Activated T-helper 2 cell treated with anti-CD3 and anti-CD28 coated beads, Interferon-gamma antibody, Interleukin-2, Interleukin-4, amounts not matched to agents 10 μg/mL and 5 μg/mL and 100 μg/mL, durations not matched to agents 14 hours and 24 hours and 36 hours (primary cell): ENCODE data around the gene SLC2A10. TPM values are rescaled to one million over a fixed set of nuclear protein-coding genes. Genes with fewer than 3 reads are reported as not detected.

Experiments
- DNase-seq: peaks from one replicate; pipeline ENCODE4 v3.0.0; 2021; ENCODE audit warnings: low spot score
- H3K27ac Mint-ChIP-seq: one replicate; pipeline ENCODE4 v1.8.0; 2021; ENCODE audit warnings: mixed read lengths
- H3K27me3 Mint-ChIP-seq: one replicate; pipeline ENCODE4 v1.8.0; 2021; ENCODE audit warnings: low read depth, mixed read lengths
- H3K36me3 Mint-ChIP-seq: one replicate; pipeline ENCODE4 v1.8.0; 2021; ENCODE audit warnings: low read depth, mixed read lengths
- H3K4me1 Mint-ChIP-seq: one replicate; pipeline ENCODE4 v1.8.0; 2021; ENCODE audit warnings: low read depth, mixed read lengths
- H3K4me3 Mint-ChIP-seq: one replicate; pipeline ENCODE4 v1.8.0; 2021; ENCODE audit warnings: low read depth, mild to moderate bottlenecking, moderate library complexity, mixed read lengths
- H3K9me3 Mint-ChIP-seq: one replicate; pipeline ENCODE4 v1.8.0; 2021; ENCODE audit warnings: mixed read lengths
- intact Hi-C: fragments of 100-400 bp; cut with micrococcal nuclease; formaldehyde crosslinking; loops from one replicate; pipeline ENCODE4 v1.15.1; 2023
- total RNA-seq: library from RNA; stranded (reverse); gene quantifications from 2 replicates; pipeline ENCODE4 v1.2.3, GENCODE V29; 2022

The SLC2A10 gene
- total RNA-seq, 1 donor from 2014 or later, result not detected

DNA sequence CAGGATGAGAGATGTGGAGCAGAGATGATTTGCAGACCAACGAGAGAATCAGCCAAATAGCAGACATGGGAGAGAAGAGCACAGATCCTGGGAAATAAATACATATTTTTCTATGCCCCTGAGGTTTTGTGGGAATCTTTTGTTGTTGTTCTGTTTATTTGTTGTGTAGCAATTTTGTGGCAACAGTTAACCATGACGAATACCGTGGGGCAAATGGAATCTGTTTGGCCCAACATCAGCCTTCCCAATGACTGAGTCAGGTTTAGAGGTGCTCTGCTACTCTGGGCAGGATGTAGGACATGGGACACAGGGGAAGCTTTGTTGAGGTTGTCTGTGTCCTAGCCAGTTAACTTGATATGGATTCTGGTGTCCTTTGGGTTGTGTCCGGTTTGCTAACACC, 7.9 kb upstream of the SLC2A10 start:
- Mint-ChIP-seq H3K27ac (no peak overlapping the region), H3K27me3 (peaks cover 23% of the 10 kb centered on the region), H3K9me3 (no peaks in the 10 kb centered on the region), H3K4me1 (no peaks in the 10 kb centered on the region), H3K4me3 (no peak overlapping the region), H3K36me3 (no peaks in the 10 kb centered on the region)
- no peak for DNase-seq
- intact Hi-C loops, result no loop called here

DNA sequence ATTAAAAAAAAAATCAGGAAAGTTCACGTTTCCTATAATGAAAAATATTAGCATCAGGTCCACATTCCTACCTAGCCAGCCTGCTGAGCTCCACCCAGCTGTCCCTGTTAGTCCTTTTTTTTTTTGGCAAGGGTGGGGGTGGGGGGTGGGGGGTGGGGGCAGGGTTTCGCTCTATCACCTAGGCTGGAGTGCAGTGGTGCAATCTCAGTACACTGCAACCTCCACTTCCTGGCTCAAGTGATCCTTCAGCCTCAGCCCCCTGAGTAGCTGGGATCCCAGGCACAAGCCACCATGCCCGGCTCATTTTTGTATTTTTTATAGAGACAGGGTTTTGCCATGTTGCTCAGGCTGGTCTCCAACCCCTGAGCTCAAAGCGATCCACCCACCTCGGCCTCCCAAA, 7.5 kb upstream of the SLC2A10 start:
- H3K27me3 Mint-ChIP-seq, result peaks cover 23% of the 10 kb centered on the region
- DNase-seq, result no peak
- no peak overlapping the region for H3K4me3 Mint-ChIP-seq
- H3K36me3 Mint-ChIP-seq, result no peaks in the 10 kb centered on the region
- H3K27ac Mint-ChIP-seq, result no peak overlapping the region
- H3K9me3 Mint-ChIP-seq, result no peaks in the 10 kb centered on the region
- intact Hi-C loops, result no loop called here
- no peaks in the 10 kb centered on the region for H3K4me1 Mint-ChIP-seq

- Mint-ChIP-seq H3K4me3 (no peak overlapping the region), H3K9me3 (no peaks in the 10 kb centered on the region), H3K27ac (no peak overlapping the region), H3K4me1 (no peaks in the 10 kb centered on the region), H3K36me3 (no peaks in the 10 kb centered on the region), H3K27me3 (peaks cover 28% of the 10 kb centered on the region)
- DNase-seq, result no peak
- intact Hi-C loops, result no loop called here
These were observed 6.8 kb upstream of the SLC2A10 start for GRCh38 chr20:46702447-46703203.

DNA sequence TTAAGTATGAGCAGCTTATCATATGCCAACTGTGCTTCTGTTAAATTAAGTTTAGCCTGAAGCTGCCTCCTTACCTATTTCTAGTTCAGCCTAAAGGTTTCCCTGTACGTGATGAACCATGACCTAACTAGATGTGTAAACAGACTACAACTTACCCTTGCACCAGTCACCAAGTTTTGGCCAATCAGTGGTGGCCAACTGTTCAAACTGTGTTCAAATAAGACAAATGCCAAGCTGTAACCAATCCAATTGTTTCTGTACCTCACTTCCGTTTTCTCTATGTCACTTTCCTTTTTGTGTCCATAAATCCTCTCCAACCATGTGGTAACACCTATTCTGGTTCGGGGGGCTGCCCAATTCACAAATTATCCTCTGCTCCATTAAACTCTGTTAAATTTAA, 6.0 kb upstream of the SLC2A10 start:
- H3K36me3 Mint-ChIP-seq, result no peaks in the 10 kb centered on the region
- DNase-seq, result no peak
- intact Hi-C loops, result no loop called here
- peaks cover 34% of the 10 kb centered on the region for H3K27me3 Mint-ChIP-seq
- H3K4me3 Mint-ChIP-seq, result no peak overlapping the region
- H3K27ac Mint-ChIP-seq, result no peak overlapping the region
- no peaks in the 10 kb centered on the region for H3K9me3 Mint-ChIP-seq
- no peaks in the 10 kb centered on the region for H3K4me1 Mint-ChIP-seq

GRCh38 chr20:46704714-46705377, 4.6 kb upstream of the SLC2A10 start:
- Mint-ChIP-seq H3K4me1 (peaks cover 4% of the 10 kb centered on the region), H3K27ac (no peak overlapping the region), H3K4me3 (no peak overlapping the region), H3K36me3 (no peaks in the 10 kb centered on the region), H3K9me3 (no peaks in the 10 kb centered on the region), H3K27me3 (peaks cover 43% of the 10 kb centered on the region)
- intact Hi-C loops, result no loop called here
- no peak for DNase-seq

GRCh38 chr20:46705378-46705729, 4.1 kb upstream of the SLC2A10 start:
- DNase-seq, result no peak
- Mint-ChIP-seq H3K4me1 (peaks cover 6% of the 10 kb centered on the region), H3K27ac (no peak overlapping the region), H3K36me3 (no peaks in the 10 kb centered on the region), H3K9me3 (no peaks in the 10 kb centered on the region), H3K27me3 (peaks cover 44% of the 10 kb centered on the region), H3K4me3 (no peak overlapping the region)
- intact Hi-C loops, result no loop called here

DNA sequence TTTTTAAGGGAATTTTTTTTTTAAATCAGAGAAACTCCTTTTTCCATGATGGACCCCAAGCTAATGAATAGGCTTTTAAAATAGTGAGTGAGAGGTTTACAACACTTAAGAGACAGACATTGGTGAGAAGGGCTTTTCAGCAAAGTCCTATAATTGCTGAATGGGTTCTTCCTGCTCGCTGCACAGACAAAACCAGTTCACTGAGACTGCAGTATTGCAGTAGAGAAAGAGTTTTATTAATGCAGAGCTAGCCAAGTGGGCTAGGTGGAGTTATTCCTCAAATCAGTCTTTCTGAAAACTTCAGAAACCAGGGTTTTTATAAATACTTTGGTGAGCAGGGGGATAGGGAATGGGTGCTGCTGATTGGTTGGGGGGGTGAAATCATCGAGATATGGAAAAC, 3.2 kb upstream of the SLC2A10 start:
- Mint-ChIP-seq H3K27me3 (peaks cover 50% of the 10 kb centered on the region), H3K4me3 (no peak overlapping the region)

GRCh38 chr20:46708172-46708860, 1.1 kb upstream of the SLC2A10 start:
- peaks cover 6% of the 10 kb centered on the region for H3K4me1 Mint-ChIP-seq
- H3K4me3 Mint-ChIP-seq, result no peak overlapping the region
- DNase-seq, result no peak
- intact Hi-C loops, result no loop called here
- no peaks in the 10 kb centered on the region for H3K36me3 Mint-ChIP-seq
- no peaks in the 10 kb centered on the region for H3K9me3 Mint-ChIP-seq
- H3K27ac Mint-ChIP-seq, result no peak overlapping the region
- H3K27me3 Mint-ChIP-seq, result peaks cover 57% of the 10 kb centered on the region

More for the DNA sequence above, 3.2 kb upstream of the SLC2A10 start:
- intact Hi-C loops, result no loop called here
- Mint-ChIP-seq H3K9me3 (no peaks in the 10 kb centered on the region), H3K27ac (no peak overlapping the region), H3K4me1 (peaks cover 6% of the 10 kb centered on the region), H3K36me3 (no peaks in the 10 kb centered on the region)
- DNase-seq, result no peak

DNA sequence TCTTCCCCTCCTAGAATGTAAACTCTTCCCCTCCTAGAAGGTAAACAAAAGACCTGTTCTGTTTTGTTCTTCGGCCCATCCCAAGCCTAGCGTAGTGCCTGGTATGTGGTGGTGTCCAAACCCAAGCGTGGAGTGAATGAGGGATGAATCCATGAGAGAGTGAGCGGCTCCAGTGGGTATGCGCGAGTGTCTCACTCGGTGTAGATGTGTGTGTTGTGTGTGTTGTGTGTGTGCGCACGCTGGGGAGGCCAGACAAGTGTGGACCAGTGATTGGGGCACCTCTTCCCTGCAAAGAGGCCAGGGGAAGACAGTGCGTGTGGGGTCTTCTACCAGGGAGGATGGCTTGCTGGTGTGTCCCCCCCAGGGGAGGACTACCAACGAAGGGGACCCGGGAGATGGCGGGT, 392 bp upstream of the SLC2A10 start:
- H3K4me3 Mint-ChIP-seq, result peak overlapping the region; percentile 34
- no peak overlapping the region for H3K27ac Mint-ChIP-seq
- H3K27me3 Mint-ChIP-seq, result peaks cover 54% of the 10 kb centered on the region
- intact Hi-C loops, result no loop called here
- H3K9me3 Mint-ChIP-seq, result no peaks in the 10 kb centered on the region
- no peak for DNase-seq
- H3K36me3 Mint-ChIP-seq, result no peaks in the 10 kb centered on the region
- peaks cover 6% of the 10 kb centered on the region for H3K4me1 Mint-ChIP-seq

GRCh38 chr20:46710153-46710913, 884 bp downstream of the SLC2A10 start:
- no peak overlapping the region for H3K27ac Mint-ChIP-seq
- no peaks in the 10 kb centered on the region for H3K9me3 Mint-ChIP-seq
- peaks cover 6% of the 10 kb centered on the region for H3K4me1 Mint-ChIP-seq
- intact Hi-C loops, result no loop called here
- no peak for DNase-seq
- no peak overlapping the region for H3K4me3 Mint-ChIP-seq
- no peaks in the 10 kb centered on the region for H3K36me3 Mint-ChIP-seq
- H3K27me3 Mint-ChIP-seq, result peaks cover 48% of the 10 kb centered on the region

DNA sequence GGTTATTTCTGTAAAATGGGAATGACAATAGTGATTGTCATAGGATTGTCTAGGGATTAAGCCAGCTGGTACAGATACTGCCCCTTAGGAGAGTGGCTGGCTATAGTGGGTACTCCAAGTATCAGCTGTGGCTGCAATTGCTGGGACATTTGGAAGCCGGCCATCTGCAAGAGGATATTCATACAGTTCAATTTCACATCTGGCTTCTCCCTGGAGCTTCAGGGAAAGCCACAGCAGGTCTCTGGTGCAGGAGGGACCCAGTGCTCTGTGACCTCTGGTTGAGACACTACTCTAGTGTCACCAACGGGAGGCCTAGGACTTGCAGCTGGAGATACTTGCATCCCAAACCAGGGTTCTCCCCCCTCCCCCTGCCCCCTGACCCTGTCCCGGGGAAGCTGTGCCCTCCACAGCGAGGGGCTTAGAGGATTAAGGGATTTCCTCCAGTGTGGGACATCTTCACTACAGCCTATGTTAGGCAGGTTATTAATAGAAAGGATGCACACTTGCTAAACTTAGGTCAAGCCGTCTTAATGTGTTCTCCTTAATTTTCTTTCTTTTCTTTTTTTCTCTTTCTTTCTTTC, 2.7 kb downstream of the SLC2A10 start:
- Mint-ChIP-seq H3K4me3 (no peak overlapping the region), H3K27ac (no peak overlapping the region), H3K27me3 (peaks cover 38% of the 10 kb centered on the region), H3K9me3 (no peaks in the 10 kb centered on the region), H3K36me3 (no peaks in the 10 kb centered on the region), H3K4me1 (peaks cover 6% of the 10 kb centered on the region)
- DNase-seq, result no peak
- intact Hi-C loops, result no loop called here

DNA sequence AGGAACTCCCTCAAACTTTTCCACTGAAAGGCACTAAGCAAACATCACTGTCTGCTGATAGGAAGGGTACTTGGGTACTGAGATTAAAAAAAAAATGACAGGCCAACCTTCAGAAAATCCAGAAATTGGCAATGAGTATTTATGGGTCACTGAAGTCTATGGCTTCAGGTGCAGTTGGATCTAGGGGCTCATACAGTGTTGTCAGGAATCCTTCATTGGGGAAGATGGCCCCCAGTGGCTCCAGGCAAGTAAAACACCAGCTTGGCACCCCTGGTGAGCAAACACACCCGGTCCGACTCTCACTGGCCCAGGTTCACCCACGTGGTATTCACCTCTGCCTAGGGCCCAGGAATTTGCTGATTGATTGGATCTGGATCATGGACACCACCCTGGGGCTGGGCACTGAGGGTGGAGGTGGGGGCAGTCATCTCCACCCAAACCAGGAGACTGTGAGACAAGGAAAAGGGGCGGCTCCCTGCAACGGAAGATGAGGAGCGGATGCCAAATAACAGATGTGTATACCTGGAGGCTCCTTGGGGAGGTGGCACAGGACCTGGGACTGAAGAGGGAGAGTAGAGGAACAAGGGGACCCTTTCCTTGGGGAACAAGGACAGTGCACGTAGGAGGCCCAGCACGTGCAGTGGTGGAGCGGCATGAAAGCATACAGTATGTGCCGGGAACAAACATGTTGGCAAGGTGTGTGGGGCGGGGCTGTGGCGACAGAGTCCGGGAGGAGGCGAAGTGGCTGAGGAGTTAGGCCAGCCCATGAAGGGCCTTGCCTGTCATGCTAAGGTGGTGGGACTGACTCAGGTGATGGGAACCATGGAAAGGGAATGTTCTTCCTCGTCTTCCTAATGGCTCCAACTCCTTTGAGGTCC, 4.7 kb downstream of the SLC2A10 start:
- intact Hi-C loops, result no loop called here

More for the DNA sequence above, 4.7 kb downstream of the SLC2A10 start:
- no peak overlapping the region for H3K27ac Mint-ChIP-seq
- H3K4me1 Mint-ChIP-seq, result peaks cover 3% of the 10 kb centered on the region
- no peaks in the 10 kb centered on the region for H3K36me3 Mint-ChIP-seq
- H3K4me3 Mint-ChIP-seq, result no peak overlapping the region
- H3K27me3 Mint-ChIP-seq, result peaks cover 20% of the 10 kb centered on the region
- no peak for DNase-seq
- H3K9me3 Mint-ChIP-seq, result no peaks in the 10 kb centered on the region
